Osteoblast (primary cell): ENCODE measurements around the gene TBX21. TPM values are rescaled to one million over a fixed set of nuclear protein-coding genes. Genes with fewer than 3 reads are reported as not detected.
A peak's percentile ranks its signal among the peaks of the same experiment; 100 is the strongest.

ENCODE experiments used
- DNase-seq: peaks from one replicate; pipeline ENCODE4 v3.0.0; 2011; ENCODE audit warnings: low spot score, mixed read lengths; ENCODE audit not compliant: insufficient read length; ENCODE audit errors: missing footprints
- H2AFZ ChIP-seq: 2 replicates; pipeline ENCODE4 v1.6.0; 2011; ENCODE audit warnings: mild to moderate bottlenecking, low read length
- H3K27ac ChIP-seq: 2 replicates; pipeline ENCODE4 v1.5.1; 2011; ENCODE audit warnings: mild to moderate bottlenecking, low read depth, low read length, moderate library complexity
- H3K27me3 ChIP-seq: 2 replicates; pipeline ENCODE4 v1.6.0; 2012; ENCODE audit warnings: mild to moderate bottlenecking, control low read depth, inconsistent platforms, low read length, moderate library complexity; ENCODE audit not compliant: insufficient read depth
- H3K36me3 ChIP-seq: 2 replicates; pipeline ENCODE4 v1.5.1; 2011; ENCODE audit warnings: mild to moderate bottlenecking, low read length, control low read depth, moderate library complexity; ENCODE audit not compliant: insufficient read depth
- H3K4me1 ChIP-seq: 2 replicates; pipeline ENCODE4 v1.5.1; 2011; ENCODE audit warnings: mild to moderate bottlenecking, low read length, control low read depth, moderate library complexity; ENCODE audit not compliant: insufficient read depth
- H3K4me2 ChIP-seq: 2 replicates; pipeline ENCODE4 v1.6.0; 2011; ENCODE audit warnings: mild to moderate bottlenecking, low read length; ENCODE audit not compliant: insufficient read depth
- H3K4me3 ChIP-seq: fragments of 200-600 bp; sonication (generic); 3 replicates; pipeline ENCODE4 v1.5.1; 2012; ENCODE audit warnings: mild to moderate bottlenecking, low read length, inconsistent platforms; ENCODE audit not compliant: insufficient read depth
- H3K79me2 ChIP-seq: 2 replicates; pipeline ENCODE4 v1.6.0; 2012; ENCODE audit warnings: mild to moderate bottlenecking, low read length, control low read depth, inconsistent platforms; ENCODE audit not compliant: insufficient read depth
- H3K9me3 ChIP-seq: 2 replicates; pipeline ENCODE4 v1.5.1; 2011; ENCODE audit warnings: low read depth, low read length, control low read depth
- H4K20me1 ChIP-seq: 2 replicates; pipeline ENCODE4 v1.6.0; 2012; ENCODE audit warnings: mild to moderate bottlenecking, low read length, control low read depth; ENCODE audit not compliant: insufficient read depth
- total RNA-seq: library from RNA; depleted of rRNA; stranded (reverse); fragments of >200 nt; gene quantifications from 2 replicates; pipeline ENCODE4 v1.2.3, GENCODE V29; 2012
- TF ChIP-seq, protein P1 (sequence below): IDR thresholded peaks from 2 replicates; pipeline ENCODE4 v1.5.1; 2011; ENCODE audit warnings: mild to moderate bottlenecking, low read depth, low read length, moderate library complexity; ENCODE audit errors: extremely low read depth

TBX21 gene
- total RNA-seq, 1 donor = not detected

GRCh38 chr17:47733674-47734410 is 806 bp downstream of the TBX21 start:
- no peaks in the 10 kb centered on the region for H4K20me1 ChIP-seq
- H3K36me3 ChIP-seq = no peaks in the 10 kb centered on the region
- peak; percentile 58 for DNase-seq
- no peaks in the 10 kb centered on the region for H3K79me2 ChIP-seq
- H3K27me3 ChIP-seq = peaks cover 76% of the 10 kb centered on the region
- no peak overlapping the region for H3K4me2 ChIP-seq
- no peaks in the 10 kb centered on the region for H3K4me1 ChIP-seq
- no peak overlapping the region for H2AFZ ChIP-seq
- TF ChIP-seq, protein P1, sequence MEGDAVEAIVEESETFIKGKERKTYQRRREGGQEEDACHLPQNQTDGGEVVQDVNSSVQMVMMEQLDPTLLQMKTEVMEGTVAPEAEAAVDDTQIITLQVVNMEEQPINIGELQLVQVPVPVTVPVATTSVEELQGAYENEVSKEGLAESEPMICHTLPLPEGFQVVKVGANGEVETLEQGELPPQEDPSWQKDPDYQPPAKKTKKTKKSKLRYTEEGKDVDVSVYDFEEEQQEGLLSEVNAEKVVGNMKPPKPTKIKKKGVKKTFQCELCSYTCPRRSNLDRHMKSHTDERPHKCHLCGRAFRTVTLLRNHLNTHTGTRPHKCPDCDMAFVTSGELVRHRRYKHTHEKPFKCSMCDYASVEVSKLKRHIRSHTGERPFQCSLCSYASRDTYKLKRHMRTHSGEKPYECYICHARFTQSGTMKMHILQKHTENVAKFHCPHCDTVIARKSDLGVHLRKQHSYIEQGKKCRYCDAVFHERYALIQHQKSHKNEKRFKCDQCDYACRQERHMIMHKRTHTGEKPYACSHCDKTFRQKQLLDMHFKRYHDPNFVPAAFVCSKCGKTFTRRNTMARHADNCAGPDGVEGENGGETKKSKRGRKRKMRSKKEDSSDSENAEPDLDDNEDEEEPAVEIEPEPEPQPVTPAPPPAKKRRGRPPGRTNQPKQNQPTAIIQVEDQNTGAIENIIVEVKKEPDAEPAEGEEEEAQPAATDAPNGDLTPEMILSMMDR = no peak
- no peak overlapping the region for H3K4me3 ChIP-seq
- no peaks in the 10 kb centered on the region for H3K9me3 ChIP-seq
- no peak overlapping the region for H3K27ac ChIP-seq

DNA sequence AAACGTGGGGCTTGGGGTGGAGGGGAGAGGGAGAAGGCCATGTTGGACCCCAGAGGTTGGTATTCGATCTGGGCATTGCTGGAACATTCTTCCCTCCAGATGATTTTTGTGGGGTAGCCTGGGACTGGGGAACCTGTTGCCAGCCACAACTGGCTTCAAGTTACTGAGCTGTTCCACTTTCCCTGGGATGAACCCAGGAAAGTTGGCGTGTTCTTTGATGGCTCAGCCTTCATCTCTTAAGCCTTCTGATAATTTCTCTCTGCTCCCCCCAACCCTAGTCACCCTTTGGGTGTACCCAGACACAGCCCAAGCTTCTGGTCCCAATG is 2.1 kb downstream of the TBX21 start:
- H2AFZ ChIP-seq = no peak overlapping the region
- no peaks in the 10 kb centered on the region for H4K20me1 ChIP-seq
- no peak overlapping the region for H3K4me2 ChIP-seq
- no peaks in the 10 kb centered on the region for H3K79me2 ChIP-seq
- H3K27ac ChIP-seq = no peak overlapping the region
- TF ChIP-seq, protein P1 = no peak
- H3K27me3 ChIP-seq = peaks cover 68% of the 10 kb centered on the region
- no peaks in the 10 kb centered on the region for H3K36me3 ChIP-seq
- H3K4me1 ChIP-seq = no peaks in the 10 kb centered on the region
- DNase-seq = peak; percentile 54
- no peak overlapping the region for H3K4me3 ChIP-seq
- H3K9me3 ChIP-seq = no peaks in the 10 kb centered on the region

DNA sequence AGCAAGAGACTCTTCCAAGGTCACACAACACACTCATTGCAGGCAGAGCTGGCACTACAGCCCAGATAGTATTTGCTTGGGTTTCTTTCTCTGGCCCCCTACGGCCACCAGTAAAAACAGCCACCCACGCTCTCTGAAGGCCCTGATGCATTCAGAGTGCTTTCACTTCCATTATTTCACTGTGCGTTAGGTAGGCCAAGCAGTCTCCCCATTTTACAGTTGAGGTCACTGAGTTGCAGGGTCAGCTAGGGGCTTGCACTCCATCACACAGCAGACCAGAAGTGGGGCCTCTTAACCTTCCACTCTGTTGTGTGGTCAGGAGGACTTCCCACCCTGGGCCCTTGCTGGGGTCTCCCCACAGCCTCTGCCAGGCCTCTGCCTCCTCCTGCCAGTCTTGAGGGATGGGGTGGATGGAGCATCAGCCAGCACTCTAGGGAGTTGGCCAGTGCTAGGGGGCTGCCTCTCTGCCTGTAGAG is 2.5 kb downstream of the TBX21 start:
- Histone ChIP-seq H3K4me1 (no peaks in the 10 kb centered on the region), H3K9me3 (no peaks in the 10 kb centered on the region), H4K20me1 (no peaks in the 10 kb centered on the region), H3K4me3 (no peak overlapping the region), H3K36me3 (no peaks in the 10 kb centered on the region), H3K27ac (no peak overlapping the region), H3K4me2 (no peak overlapping the region), H2AFZ (no peak overlapping the region), H3K79me2 (no peaks in the 10 kb centered on the region), H3K27me3 (peaks cover 65% of the 10 kb centered on the region)
- TF ChIP-seq, protein P1 = no peak
- DNase-seq = peak; percentile 58

DNA sequence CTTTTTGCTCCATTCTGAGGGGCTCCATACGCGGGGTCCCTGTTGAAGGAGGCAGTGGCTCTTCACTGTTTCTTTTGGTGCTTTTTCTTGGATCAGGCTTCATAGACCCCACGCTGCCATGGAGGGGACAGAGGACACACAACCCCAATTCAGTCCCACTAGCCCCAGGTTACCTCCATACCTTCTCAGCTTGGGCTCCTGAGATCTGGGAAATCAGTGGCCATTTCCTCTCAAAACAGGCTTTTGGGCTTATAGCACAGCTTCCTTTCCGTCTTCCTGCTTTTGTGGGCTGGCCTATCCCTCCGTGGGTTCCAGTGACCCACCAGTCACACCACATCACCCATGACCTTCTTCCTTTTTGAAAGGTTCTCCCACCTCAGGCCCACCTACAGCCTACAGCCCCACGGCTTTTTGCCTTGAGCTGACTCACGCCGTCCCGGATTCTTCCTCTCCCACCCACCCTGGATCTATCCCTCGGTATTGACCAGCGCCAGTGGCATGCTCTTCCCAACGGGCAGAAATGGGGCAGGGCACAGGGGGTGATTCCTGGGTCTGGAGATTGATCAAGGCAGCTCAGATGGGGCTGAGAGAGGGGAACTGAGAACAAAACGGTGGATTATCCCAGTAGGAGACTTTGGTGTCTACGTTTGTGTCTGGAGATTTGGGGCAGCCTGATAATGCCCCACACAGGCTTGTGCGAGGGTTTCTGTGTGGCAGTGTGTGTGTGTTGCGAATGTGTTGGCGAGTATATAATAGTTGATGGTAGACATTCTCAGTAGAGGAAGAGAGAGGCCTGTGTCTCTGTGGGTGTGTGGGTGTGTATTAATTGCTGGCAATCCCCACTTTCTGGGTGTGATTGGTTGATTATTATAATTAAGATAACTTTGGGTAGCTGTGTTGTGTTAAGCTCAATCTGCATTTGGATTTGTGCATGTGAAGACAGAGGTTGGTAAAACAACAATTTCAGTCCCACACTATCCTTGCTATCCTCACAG is 3.8 kb downstream of the TBX21 start:
- peaks cover 58% of the 10 kb centered on the region for H3K27me3 ChIP-seq
- TF ChIP-seq, protein P1 = no peak

More for the DNA sequence above, 3.8 kb downstream of the TBX21 start:
- H3K4me1 ChIP-seq = no peaks in the 10 kb centered on the region
- no peak overlapping the region for H2AFZ ChIP-seq
- no peaks in the 10 kb centered on the region for H4K20me1 ChIP-seq
- peak; percentile 50 for DNase-seq
- H3K79me2 ChIP-seq = no peaks in the 10 kb centered on the region
- no peaks in the 10 kb centered on the region for H3K36me3 ChIP-seq
- no peaks in the 10 kb centered on the region for H3K9me3 ChIP-seq
- no peak overlapping the region for H3K4me2 ChIP-seq
- H3K4me3 ChIP-seq = no peak overlapping the region
- H3K27ac ChIP-seq = no peak overlapping the region
